Sigmoid colon (tissue), 7 donors: ENCODE measurements around the gene OR7G1. TPM values are rescaled to one million over a fixed set of nuclear protein-coding genes. Genes with fewer than 3 reads are reported as not detected.

ENCODE experiments used
- DNase-seq: peaks from one replicate; pipeline ENCODE4 v3.0.0-alpha.2; 2019
- H3K27ac ChIP-seq, 4 donors: fragments of 200-600 bp; sonication (generic); one replicate each; pipeline ENCODE4 v1.5.1; 2016 to 2019; ENCODE audit warnings: mild to moderate bottlenecking in 1 of 4
- H3K27me3 ChIP-seq, 3 donors: fragments of 200-600 bp; sonication (generic); one replicate each; pipeline ENCODE4 v1.5.1; 2019; ENCODE audit warnings: mild to moderate bottlenecking in 1 of 3
- H3K36me3 ChIP-seq, 4 donors: fragments of 200-600 bp; sonication (generic); one replicate each; pipeline ENCODE4 v1.5.1; 2016 to 2019
- H3K4me1 ChIP-seq, 4 donors: fragments of 200-600 bp; sonication (generic); one replicate each; pipeline ENCODE4 v1.5.1; 2017 to 2019
- H3K4me3 ChIP-seq, 4 donors: fragments of 200-600 bp; sonication (generic); one replicate each; pipeline ENCODE4 v1.5.1; 2017 to 2019; ENCODE audit warnings: mild to moderate bottlenecking in 2 of 4, moderate library complexity in 1 of 4
- H3K9me3 ChIP-seq, 4 donors: fragments of 200-600 bp in 3 of 4; sonication (generic) in 3 of 4; one replicate each; pipeline versions ENCODE4 v1.5.1 to v1.6.1; 2013 to 2019
- CTCF ChIP-seq, 4 experiments: fragments of 450-650 bp in 3 of 4; fragments of 200-600 bp in 1 of 4; IDR thresholded peaks; one replicate each; pipeline ENCODE4 v1.5.1; 2016 to 2019; ENCODE audit warnings: antibody characterized with exemption in 4 of 4, mild to moderate bottlenecking in 3 of 4, moderate library complexity in 2 of 4
- EP300 ChIP-seq, 4 donors: sonication (generic); formaldehyde crosslinking; IDR thresholded peaks; one replicate each; pipeline ENCODE4 v1.6.1; 2017; ENCODE audit warnings: antibody characterized with exemption in 4 of 4
- POLR2A ChIP-seq, 2 donors: fragments of 450-650 bp; IDR thresholded peaks; one replicate each; pipeline ENCODE4 v1.6.1; 2016; ENCODE audit warnings: antibody characterized with exemption in 2 of 2, mild to moderate bottlenecking in 2 of 2, moderate library complexity in 2 of 2
- POLR2AphosphoS5 ChIP-seq, 4 donors: sonication (generic); formaldehyde crosslinking; IDR thresholded peaks; one replicate each; pipeline ENCODE4 v1.6.1; 2017; ENCODE audit warnings: antibody characterized with exemption in 4 of 4
- WGBS, 2 donors: extraction: QIAGEN DNeasy Blood & Tissue Kit; methylation state at CpG; one replicate each; pipeline ENCODE4 v1.1.7; 2013; 5-methylcytosine and 5-hydroxymethylcytosine counted together
- intact Hi-C: fragments of 100-400 bp; cut with DNase I; formaldehyde crosslinking; loops from one replicate; pipeline ENCODE4 v1.15.1; 2023
- polyA plus RNA-seq, 3 donors: library from polyadenylated mRNA; stranded (reverse); fragments of 200-250 nt; gene quantifications; one replicate each; pipeline ENCODE4 v1.2.3, GENCODE V29; 2013
- small RNA-seq, 3 donors: library from RNA; depleted of rRNA; stranded (forward); fragments of <200 nt; gene quantifications; one replicate each; pipeline ENCODE3, GENCODE V24; 2016
- total RNA-seq, 4 donors: library from RNA; depleted of rRNA; stranded (reverse); fragments of >200 nt; gene quantifications; one replicate each; pipeline ENCODE4 v1.1.0, GENCODE V29; 2016
- donor health status: healthy with polysubstance abuse.
- donor health status: Bipolar disorder and iron deficiency.
- donor health status: healthy.

Gene OR7G1
- total and polyA plus RNA-seq, 7 donors, result not detected

- Histone ChIP-seq H3K9me3 (no peaks in the 10 kb centered on the region), H3K36me3 (no peaks in the 10 kb centered on the region), H3K4me1 (no peaks in the 10 kb centered on the region), H3K27me3 (no peaks in the 10 kb centered on the region), H3K4me3 (no peak overlapping the region), H3K27ac (no peak overlapping the region)
- DNase-seq, result no peak
- intact Hi-C loops, result no loop called here
- 63 to 69% methylated on average over 12 of the region's 12 CpGs for WGBS, 2 donors
- TF ChIP-seq EP300 (IDR thresholded peaks at IDR 0.05) (no peak), POLR2A (IDR thresholded peaks at IDR 0.05) (no peak), POLR2AphosphoS5 (IDR thresholded peaks at IDR 0.05) (no peak), CTCF (IDR thresholded peaks at IDR 0.05) (no peak)
These were observed 50.0 kb downstream of the OR7G1 start for GRCh38 chr19:9065457-9066014.

Small RNAs within 50 kb of the gene (small RNA-seq; reads per million reads assigned to genes)
- gene OR1M4P, result 0 reads per million in 3 donors

Other genes with a start within 250 kb of the OR7G1 start
- gene MUC16, start 105.4 kb downstream of the OR7G1 start, total RNA-seq, result under 1 TPM in 1 of 4 donors, not detected in 3; under 0.01 TPM
- gene MUC16, start 105.4 kb downstream of the OR7G1 start, polyA plus RNA-seq, result under 1 TPM in 1 of 3 donors, not detected in 2; under 0.01 TPM
- not detected for gene OR1M1, start 28.7 kb downstream of the OR7G1 start, total RNA-seq
- not detected for gene OR1M1, start 28.7 kb downstream of the OR7G1 start, polyA plus RNA-seq
- not detected for gene OR7G2, start 8.3 kb downstream of the OR7G1 start, total RNA-seq
- gene OR7G2, start 8.3 kb downstream of the OR7G1 start, polyA plus RNA-seq, result not detected
- gene OR7G3, start 11.2 kb upstream of the OR7G1 start, total RNA-seq, result not detected
- gene OR7G3, start 11.2 kb upstream of the OR7G1 start, polyA plus RNA-seq, result not detected
- 10 to 100 TPM; 11.4 to 20.8 (median 17.4) TPM for gene ZNF317, start 24.6 kb upstream of the OR7G1 start, total RNA-seq
- 10 to 100 TPM; 12.6 to 24.5 (median 16.3) TPM for gene ZNF317, start 24.6 kb upstream of the OR7G1 start, polyA plus RNA-seq
- not detected for gene OR7D2, start 63.2 kb upstream of the OR7G1 start, total RNA-seq
- gene OR7D2, start 63.2 kb upstream of the OR7G1 start, polyA plus RNA-seq, result under 1 TPM in 1 of 3 donors, not detected in 2; 0.01 TPM
- gene OR7D4, start 103.8 kb upstream of the OR7G1 start, total RNA-seq, result not detected
- gene OR7D4, start 103.8 kb upstream of the OR7G1 start, polyA plus RNA-seq, result not detected
- gene OR7E24, start 135.2 kb upstream of the OR7G1 start, total RNA-seq, result not detected
- not detected for gene OR7E24, start 135.2 kb upstream of the OR7G1 start, polyA plus RNA-seq
- 10 to 100 TPM in 2 of 4 donors, 1 to 10 TPM in 2; 3.1 to 23.7 (median 11.9) TPM for gene ZNF699, start 194.1 kb upstream of the OR7G1 start, total RNA-seq
- 1 to 10 TPM in 1 of 3 donors, under 1 TPM in 2; 0.46 to 2.8 (median 0.60) TPM for gene ZNF699, start 194.1 kb upstream of the OR7G1 start, polyA plus RNA-seq
- 10 to 100 TPM; 16.5 to 45.7 (median 23.9) TPM for gene ZNF559, start 208.4 kb upstream of the OR7G1 start, total RNA-seq
- 1 to 10 TPM; 3.7 to 9.1 (median 4.8) TPM for gene ZNF559, start 208.4 kb upstream of the OR7G1 start, polyA plus RNA-seq
- gene ZNF177, start 247.2 kb upstream of the OR7G1 start, total RNA-seq, result 1 to 10 TPM; 3.0 to 5.5 (median 3.3) TPM
- 1 to 10 TPM in 1 of 3 donors, not detected in 2; 1.2 TPM for gene ZNF177, start 247.2 kb upstream of the OR7G1 start, polyA plus RNA-seq